Measurements from ENCODE around the gene CDK9.
"Not testable (repeated sequence)": the region's sequence is repeated elsewhere in the genome, so short reads cannot be mapped to it uniquely, and the experiment has no call there.

Gene CDK9

GRCh38 chr9:127828262-127829031 is 42.6 kb downstream of the CDK9 start:
- no peak for DNase-seq

GRCh38 chr9:127829205-127829906 is 43.5 kb downstream of the CDK9 start:
- no peak for DNase-seq

- no peak for DNase-seq
Observed at GRCh38 chr9:127832248-127832647, 46.4 kb downstream of the CDK9 start.

- no peak for DNase-seq
Observed at GRCh38 chr9:127833555-127833954, 47.7 kb downstream of the CDK9 start.

GRCh38 chr9:127835991-127836516 is 50.2 kb downstream of the CDK9 start:
- no peak for DNase-seq

DNA sequence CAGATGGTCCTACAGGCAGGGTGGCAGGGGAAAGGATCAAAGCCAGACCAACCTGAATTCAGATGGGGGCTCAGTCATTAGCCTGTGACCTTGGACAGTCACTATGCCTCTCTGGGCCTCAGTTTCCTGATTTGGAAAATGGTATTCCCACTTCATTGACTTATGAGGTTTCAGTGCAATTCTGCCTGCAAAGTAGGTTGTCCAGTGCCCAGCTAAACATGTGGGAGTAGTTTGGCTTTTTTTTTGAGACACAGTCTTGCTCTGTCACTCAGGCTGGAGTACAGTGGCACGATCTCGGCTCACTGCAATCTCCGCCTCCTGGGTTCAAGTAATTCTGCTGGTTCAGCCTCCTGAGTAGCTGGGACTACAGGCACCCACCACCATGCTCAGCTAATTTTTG is 50.7 kb downstream of the CDK9 start:
- DNase-seq, result not testable (repeated sequence)

DNA sequence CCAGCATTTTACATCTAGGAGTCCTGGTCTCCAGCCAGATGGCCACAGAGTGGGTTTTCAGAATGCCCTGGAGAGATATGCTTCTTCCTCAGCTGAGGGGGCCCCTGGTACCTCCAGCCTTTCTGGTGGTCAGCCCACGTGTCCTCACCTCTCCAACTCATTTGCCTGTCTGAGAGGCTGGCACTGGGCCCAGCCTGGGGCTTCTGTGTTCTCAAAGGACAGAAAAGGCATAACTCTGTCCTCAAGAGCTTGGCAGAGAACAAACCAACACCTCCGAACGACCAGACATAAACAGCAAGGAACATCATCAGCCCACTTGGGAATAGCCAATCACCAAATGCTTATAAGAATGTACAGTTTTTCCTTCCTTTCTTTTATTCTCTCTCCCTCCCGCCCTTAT is 51.5 kb downstream of the CDK9 start:
- no peak for DNase-seq

GRCh38 chr9:127838375-127839078 is 52.7 kb downstream of the CDK9 start:
- no peak for DNase-seq
